ENCODE measurements around the gene SNX32. TPM values are rescaled to one million over a fixed set of nuclear protein-coding genes. Genes with fewer than 3 reads are reported as not detected.

SNX32 gene
- polyA plus RNA-seq: 0.78 TPM

DNA sequence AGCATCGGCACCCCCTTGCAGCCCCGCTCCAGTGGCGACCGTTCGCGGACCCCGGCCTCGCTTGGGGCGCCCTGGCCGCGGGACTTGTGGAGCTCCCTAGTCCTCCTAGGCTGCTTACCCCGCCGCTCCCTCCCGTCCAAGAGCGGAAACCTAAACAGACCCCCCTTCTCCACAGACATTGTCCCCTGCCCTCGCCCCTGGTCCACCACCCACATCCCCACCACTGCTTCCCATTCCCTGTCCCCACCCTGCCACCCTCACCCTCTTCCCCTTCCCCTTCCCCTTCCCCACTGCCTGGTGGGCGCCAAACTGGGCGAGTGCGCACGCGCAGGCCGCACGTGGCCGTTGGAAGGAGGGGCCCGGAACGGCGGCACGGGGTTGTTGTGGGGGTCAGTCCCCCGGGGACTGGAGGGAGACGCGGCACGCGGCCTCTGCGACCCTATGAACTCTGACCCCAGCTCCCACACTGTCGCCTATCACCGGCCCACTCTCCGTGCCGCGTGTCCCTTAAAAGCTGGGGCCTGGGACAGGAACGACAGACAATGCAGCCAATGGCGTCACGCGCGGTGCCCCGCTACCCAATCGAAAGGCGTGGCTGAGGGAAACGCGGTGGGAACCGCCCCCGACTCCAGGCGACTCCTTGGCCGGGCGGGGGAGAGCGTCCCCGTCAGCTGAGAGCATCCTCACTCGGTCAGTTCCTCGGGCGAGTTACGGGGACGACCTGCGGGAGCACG lies at the start of gene SNX32:
Gene SNX32, plus strand, starts transcription at position 667 of the 734 bp plus-strand sequence. CDS start 103 bp downstream, outside the sequence.
- Mint-ChIP-seq H3K27me3 (peaks cover 1% of the 10 kb centered on the region), H3K27ac (peak within 1 kb of the TSS in 2 of 3 donors; percentile 24 to 84), H3K36me3 (no peaks in the 10 kb centered on the region), H3K9me3 (no peaks in the 10 kb centered on the region), H3K4me1 (peaks cover 0 to 6% (median 6%) of the 10 kb centered on the region in 3 donors), H3K4me3 (peak within 1 kb of the TSS in 1 of 4 donors; percentile 63)

DNA sequence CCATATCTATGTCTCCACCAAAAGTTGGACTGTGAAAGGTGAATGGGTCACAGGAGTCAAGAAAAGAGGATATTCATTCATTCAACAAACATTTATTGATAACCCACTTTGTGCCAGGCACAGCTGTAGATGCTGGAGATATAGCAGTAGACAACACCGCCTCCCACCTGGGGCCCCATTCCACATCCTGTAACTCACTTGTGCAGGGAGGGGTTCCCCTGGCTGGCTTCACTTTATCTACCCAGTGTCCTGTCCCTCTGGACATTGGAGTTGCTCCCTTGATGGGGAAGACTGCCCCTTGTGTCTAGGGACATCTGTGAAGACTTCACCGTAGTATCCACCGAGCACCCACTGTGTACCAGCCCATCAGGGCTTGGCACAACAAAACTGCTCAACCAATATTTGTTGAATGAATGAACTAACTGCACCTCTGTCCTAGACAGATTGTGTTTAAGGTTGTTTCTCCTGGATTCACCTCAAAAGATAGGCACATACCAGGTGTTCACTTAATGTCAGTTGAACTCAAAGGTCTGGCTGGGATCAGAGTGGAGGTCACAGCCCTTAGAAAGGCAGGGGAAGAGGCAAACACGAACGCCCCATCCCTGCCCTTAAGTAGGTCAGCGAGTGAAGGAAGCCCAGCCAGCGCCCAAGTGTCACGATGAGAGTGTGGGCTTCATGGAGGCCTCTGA lies 48.3 kb upstream of the SNX32 start:
- Mint-ChIP-seq H3K4me1 (peaks cover 4 to 21% (median 15%) of the 10 kb centered on the region in 3 donors), H3K27me3 (peaks cover 16% of the 10 kb centered on the region), H3K27ac (peak overlapping the region in 1 of 3 donors; percentile 80), H3K9me3 (no peaks in the 10 kb centered on the region), H3K4me3 (peak overlapping the region; percentile 1 to 78 (median 69)), H3K36me3 (peaks cover 2% of the 10 kb centered on the region)

DNA sequence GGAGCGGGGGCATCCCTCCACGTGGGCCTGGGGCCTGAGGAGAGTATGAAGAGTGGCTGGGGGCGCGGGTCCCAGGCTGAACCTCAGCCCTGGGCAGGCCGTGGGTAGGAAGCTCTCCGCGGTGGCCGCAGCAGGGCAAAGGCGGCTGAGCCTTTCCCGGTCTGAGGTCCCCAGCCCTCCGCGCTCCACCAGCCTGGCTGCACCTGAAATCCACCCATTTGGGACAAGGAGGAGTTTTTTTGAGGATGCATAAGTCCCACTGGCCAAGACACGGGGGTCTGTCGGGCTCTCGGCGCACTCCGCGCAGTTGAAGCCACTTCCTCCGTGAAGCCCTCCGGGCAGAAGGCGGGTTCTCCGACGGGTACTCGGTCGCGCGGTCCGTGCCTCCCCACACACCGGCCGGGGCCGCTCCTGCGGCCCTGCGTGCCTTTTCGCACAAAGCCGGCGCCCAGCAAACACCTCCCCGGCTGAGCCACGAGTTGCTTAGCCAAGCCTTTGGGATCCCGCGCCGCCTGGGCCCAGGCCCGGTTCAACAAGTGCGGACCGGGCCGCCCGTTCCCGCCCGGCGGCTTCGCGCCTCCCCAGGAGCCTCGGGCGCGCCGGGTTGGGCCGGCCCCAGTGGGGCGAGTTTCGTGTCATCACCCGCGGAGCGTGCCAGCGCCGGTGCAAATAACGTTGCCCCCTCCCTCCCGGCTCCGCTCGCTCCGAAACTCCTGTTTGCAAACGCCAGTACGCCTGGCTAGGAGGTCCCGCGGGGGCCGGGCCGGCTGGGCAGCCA lies 47.6 kb upstream of the SNX32 start:
- Mint-ChIP-seq H3K36me3 (peaks cover 2% of the 10 kb centered on the region), H3K27ac (peak overlapping the region in 1 of 3 donors; percentile 80), H3K4me1 (peaks cover 9 to 21% (median 20%) of the 10 kb centered on the region in 3 donors), H3K27me3 (peaks cover 23% of the 10 kb centered on the region), H3K4me3 (peak overlapping the region in 3 of 4 donors; percentile 17 to 78 (median 64)), H3K9me3 (no peaks in the 10 kb centered on the region)

DNA sequence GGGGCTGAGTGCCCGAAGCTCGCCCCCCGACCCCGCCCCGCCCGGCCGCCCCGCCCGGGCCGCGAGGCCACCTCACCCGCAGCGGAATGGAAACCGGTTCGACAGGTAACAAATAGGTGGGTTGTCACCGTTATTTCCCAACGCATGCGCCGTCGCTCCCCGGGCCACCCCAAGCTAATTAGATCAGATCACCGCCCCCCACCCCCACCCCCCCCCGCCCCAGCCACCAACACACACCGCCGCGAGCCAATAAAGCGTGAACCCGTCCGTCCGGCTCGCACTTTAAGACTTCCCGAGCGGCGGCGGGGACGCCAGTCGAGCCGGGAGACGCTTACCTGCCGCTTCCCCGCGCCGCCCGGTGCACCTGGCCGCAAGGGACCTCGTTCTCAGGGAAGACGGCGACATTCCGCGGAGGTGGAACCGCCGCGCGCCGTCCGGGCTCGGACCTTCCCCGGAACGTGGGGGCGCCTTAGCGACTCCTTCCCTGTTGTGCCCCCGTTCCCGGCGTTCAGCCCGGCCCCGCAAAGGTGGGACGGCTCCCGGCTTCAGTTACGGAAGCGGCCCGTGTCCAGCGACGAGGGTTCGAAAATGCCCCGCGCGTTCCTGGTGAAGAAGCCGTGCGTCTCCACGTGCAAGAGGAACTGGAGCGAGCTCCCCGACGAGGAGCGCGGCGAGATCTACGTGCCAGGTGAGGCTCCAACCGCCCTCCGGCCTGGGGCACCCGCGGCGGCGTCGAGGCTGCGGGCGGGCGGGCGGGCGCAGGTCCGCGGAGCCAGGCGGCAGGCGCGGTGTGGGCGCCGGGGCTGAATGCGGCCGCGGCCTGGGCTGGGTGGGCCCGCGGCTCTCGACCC lies 46.8 kb upstream of the SNX32 start, which contains the start of gene OVOL1:
Gene OVOL1, plus strand, starts transcription at position 278 of the 851 bp plus-strand sequence. Its CDS starts 311 bp downstream, at position 589.
- Mint-ChIP-seq H3K36me3 (peaks cover 2% of the 10 kb centered on the region), H3K4me1 (peaks cover 16 to 24% (median 21%) of the 10 kb centered on the region in 3 donors), H3K27ac (peak within 1 kb of the TSS in 2 of 3 donors; percentile 71 to 80), H3K4me3 (peak within 1 kb of the TSS; percentile 75 to 97 (median 80)), H3K27me3 (peaks cover 24% of the 10 kb centered on the region), H3K9me3 (no peaks in the 10 kb centered on the region)

DNA sequence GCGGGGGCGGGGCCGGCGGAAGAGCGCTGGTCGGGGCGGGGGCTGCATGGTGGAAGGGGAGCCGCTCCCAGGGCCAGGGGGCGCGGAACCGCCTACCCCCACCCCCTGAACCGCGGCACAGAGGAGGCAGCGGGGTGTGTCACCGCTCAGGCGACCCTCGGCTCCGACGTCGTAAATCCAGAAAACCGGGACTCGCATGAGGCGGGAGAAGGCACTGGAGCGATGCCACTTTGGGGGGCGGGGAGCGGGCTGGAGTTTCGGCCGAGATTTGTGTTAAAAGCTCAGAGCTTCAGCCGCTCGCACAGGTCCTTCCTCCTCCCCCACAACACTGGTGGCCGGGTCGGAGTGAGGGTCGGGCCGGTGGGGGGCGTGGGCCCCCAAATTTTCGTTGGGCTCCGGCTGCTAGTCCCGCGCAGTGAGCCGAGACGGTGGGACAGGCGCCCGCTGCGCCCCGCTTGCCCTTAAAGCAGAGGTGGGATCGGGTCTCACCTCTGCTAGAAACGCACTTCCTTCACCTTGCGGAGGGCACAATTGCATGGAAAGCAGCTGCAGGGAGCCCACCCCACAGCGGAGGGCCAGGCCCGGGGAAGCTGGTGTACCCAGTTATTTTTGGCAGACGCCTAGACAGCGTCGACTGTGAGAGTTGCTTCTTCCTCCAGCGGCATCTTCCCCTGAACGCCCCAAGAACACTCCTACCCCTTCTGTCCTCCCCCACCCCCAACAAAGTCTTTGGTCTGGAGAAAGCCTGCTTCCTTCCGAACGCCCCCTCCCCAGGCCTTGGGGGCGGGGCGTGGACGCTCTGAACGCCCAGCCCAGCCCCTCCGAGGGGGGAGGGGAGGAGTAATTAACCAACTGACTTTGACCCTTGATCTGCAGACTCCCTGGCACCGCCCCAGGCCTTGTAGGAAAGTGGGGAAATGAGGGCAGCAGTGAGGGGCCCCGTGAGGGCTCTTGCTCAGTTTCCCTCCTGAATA lies 45.8 kb upstream of the SNX32 start:
- Mint-ChIP-seq H3K4me3 (peak overlapping the region; percentile 49 to 94 (median 86)), H3K27ac (peak overlapping the region in 2 of 3 donors; percentile 9 to 92), H3K36me3 (peaks cover 2% of the 10 kb centered on the region), H3K4me1 (peaks cover 18 to 24% (median 20%) of the 10 kb centered on the region in 3 donors), H3K9me3 (no peaks in the 10 kb centered on the region), H3K27me3 (peaks cover 27% of the 10 kb centered on the region)

DNA sequence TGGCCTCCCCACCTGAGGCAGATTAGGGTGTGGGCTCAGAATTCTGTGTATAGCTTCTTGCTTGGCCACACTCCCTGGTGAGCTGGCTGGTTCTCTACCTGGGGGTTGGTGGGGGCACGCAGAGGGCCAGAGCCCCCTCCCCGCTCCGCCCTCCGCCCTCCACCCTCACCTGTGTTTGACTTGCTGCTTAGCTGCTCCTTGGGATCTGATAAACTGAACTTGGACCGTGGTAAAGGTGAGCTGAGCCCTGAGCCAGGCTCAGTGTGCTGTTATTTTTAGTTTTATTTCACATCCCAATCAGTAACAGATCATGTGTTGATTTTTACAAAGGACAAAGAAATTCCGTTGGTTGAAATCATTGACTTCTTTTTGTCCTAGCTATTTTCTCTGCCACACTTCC lies 44.9 kb upstream of the SNX32 start:
- H3K27me3 Mint-ChIP-seq: peaks cover 27% of the 10 kb centered on the region
- H3K9me3 Mint-ChIP-seq: no peaks in the 10 kb centered on the region
- H3K4me3 Mint-ChIP-seq: peak overlapping the region in 2 of 4 donors; percentile 17 to 94

DNA sequence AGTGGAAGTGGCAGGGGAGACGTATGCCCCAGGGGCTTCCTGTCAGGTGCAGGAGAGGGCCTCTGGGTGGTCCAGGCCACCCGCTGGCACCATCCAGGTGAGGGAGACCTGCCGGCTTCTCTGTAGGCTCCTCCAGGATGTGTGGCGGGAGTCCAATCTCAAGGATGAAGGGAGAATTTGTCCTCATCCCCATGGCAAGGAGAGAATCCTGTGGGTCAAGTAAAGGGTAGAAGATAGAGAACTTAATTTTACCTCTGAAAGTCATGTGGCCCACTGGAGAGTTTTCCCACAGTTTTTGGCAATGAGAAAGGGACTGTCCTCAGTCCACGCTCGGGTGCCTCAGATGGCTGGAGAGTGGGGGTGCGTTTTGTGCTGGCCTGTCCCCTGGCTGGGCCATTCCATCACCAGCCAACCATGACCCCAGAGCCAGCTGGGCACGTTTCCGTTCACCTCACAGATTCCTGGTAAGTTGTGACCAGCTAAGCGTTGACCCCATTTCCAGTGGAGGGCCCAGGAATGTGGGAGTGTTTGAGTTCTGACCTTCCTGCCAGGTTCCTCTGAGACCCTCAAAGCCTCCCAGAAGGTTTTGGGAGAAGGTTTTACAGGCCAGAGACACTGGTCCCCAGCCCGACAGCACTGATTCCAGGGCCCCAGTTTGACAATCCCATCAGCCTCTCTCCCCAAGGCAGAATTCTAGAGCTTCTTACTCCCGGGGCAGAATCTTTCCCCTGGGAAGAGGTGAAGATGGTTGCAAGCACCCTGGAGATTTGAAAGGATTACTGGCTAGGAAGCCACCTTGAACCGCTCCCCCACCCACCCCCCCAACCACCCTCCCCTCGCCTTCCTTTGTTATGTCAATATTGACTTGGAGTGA lies 44.3 kb upstream of the SNX32 start:
- Mint-ChIP-seq H3K27me3 (peaks cover 27% of the 10 kb centered on the region), H3K4me3 (peak overlapping the region in 2 of 4 donors; percentile 17 to 94), H3K27ac (no peak overlapping the region), H3K9me3 (no peaks in the 10 kb centered on the region), H3K4me1 (peaks cover 14 to 21% (median 20%) of the 10 kb centered on the region in 3 donors), H3K36me3 (peaks cover 2% of the 10 kb centered on the region)

More for the DNA sequence above, 44.9 kb upstream of the SNX32 start:
- peaks cover 2% of the 10 kb centered on the region for H3K36me3 Mint-ChIP-seq
- H3K4me1 Mint-ChIP-seq: peaks cover 14 to 21% (median 20%) of the 10 kb centered on the region in 3 donors
- H3K27ac Mint-ChIP-seq: peak overlapping the region in 1 of 3 donors; percentile 9

DNA sequence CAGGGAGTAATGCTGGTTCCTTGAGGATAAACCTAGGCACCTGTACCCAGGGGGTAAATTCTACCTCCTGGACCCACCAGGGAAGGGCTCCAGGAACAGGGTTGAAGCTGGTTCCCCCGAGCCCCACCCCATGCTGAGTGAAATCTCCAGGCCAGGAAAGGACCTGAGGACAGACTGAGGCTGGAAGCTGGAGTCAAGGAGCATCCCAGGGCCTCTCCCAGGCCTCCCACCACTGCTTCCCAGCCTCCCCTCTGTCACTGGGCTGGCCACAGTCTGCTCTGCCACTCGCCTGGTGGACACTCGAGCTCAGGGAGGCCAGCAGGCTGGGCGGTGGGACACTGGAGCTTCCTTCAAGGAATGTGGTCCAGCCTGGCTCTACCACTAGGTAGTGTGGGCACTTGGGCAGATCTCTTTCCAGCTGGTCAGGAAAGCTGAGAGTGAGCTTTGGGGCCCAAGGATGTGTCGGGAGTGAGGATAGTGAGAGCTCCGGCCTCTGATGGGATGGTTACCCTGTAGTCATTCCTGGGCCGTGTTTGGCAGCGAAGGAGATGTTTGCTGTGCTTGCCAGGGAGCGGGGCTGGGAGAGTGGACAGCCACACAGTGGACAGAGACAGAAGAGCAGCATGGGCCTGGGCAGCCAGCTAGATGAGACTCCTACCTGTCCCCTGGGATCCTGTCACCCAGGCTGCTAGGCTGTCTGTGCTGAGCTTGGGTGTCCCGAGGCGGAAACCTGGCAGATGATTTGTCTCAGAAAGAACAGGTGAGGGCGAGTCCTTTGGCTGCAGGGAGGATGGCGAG lies 43.5 kb upstream of the SNX32 start:
- Mint-ChIP-seq H3K36me3 (peaks cover 2% of the 10 kb centered on the region), H3K9me3 (no peaks in the 10 kb centered on the region), H3K27ac (no peak overlapping the region), H3K27me3 (peaks cover 27% of the 10 kb centered on the region), H3K4me3 (peak overlapping the region in 1 of 4 donors; percentile 41), H3K4me1 (peaks cover 10 to 21% (median 20%) of the 10 kb centered on the region in 3 donors)

DNA sequence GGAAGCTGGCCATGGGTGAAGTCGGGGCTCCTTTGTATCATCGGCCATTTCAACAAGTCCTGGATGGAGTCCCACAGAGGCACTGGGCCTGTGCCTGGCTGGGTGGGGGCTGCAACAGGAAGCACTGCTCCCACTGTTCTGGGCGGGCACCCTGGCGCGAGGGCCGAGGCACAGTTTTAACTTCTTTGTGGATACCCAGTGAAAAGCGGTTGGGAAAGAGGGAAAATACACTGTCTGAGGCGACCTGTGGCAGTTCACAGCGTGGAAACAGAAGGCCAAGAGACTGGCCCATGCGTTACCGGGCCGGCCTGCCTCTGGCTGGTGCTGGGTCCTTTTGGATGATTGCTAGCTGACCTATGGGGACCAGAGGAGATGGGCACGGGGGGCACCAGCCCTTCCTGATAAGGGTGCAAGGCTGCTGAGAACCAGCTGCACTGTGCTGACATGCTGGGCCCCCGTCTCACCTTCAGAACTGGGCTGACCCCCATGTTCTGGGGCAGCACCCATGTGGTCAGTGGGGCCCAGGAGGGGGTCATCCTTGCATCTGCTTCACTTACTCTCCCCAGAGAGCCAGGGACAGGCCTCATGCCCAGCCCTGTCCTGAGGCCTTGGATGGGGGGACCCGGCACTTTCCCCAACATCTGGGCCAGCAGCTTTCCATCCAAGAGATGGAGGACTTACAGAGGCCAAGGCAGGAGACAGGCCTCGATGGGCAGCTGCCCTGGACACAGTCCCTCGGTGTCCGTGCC lies 42.7 kb upstream of the SNX32 start:
- peaks cover 28% of the 10 kb centered on the region for H3K27me3 Mint-ChIP-seq
- H3K9me3 Mint-ChIP-seq: no peaks in the 10 kb centered on the region
- H3K36me3 Mint-ChIP-seq: peaks cover 2% of the 10 kb centered on the region
- peaks cover 5 to 20% (median 19%) of the 10 kb centered on the region in 3 donors for H3K4me1 Mint-ChIP-seq
- no peak overlapping the region for H3K4me3 Mint-ChIP-seq
- peak overlapping the region in 1 of 3 donors; percentile 49 for H3K27ac Mint-ChIP-seq

DNA sequence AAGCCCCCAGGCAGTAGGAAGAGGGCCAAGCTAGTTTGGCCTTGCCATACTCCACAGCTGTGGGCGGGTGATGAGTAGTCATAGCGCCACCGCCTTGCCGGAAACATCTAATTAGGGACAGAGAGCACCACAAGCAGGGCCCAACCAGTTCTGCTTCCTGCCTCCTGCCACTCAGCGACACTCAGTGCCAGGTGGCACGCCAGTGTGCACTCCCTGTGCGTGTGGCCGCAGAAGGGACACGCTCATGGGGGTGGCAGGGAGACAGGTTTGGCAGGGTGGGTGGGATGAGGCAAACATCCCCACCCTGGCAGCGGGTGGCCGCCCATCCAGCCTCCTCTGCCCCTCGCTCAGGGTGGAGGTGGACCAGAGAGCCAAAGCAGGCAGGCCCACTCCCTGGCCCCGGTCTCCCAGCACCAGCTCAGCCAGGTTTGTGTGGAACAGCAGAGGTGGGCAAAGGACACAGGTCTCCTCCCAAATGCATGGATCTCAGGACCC lies 42.0 kb upstream of the SNX32 start:
- H3K27me3 Mint-ChIP-seq: peaks cover 29% of the 10 kb centered on the region
- H3K4me1 Mint-ChIP-seq: peaks cover 5 to 20% (median 19%) of the 10 kb centered on the region in 3 donors
- H3K9me3 Mint-ChIP-seq: no peaks in the 10 kb centered on the region
- H3K27ac Mint-ChIP-seq: peak overlapping the region in 2 of 3 donors; percentile 23 to 49
- no peak overlapping the region for H3K4me3 Mint-ChIP-seq
- peaks cover 4% of the 10 kb centered on the region for H3K36me3 Mint-ChIP-seq

DNA sequence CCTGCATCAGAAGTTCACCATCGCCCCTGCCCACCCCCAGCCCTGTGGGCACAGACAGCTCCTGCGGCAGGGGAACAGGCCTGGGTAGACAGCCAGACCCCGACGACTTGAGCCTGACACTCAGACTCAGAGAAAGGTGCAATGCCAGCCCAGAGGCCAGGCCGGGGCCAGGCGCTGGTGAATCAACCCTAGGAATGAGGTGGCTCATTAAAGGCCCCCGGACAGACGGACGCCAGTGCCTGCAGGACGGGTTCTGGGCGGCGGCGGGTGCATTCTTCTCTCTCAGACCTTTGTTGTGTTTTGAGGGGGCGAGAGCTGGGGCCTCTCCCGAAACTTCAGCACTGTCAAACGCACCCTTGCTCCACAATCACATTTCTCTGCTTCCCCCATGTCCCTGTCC lies 41.3 kb upstream of the SNX32 start:
- Mint-ChIP-seq H3K27ac (peak overlapping the region in 1 of 3 donors; percentile 58), H3K4me1 (peaks cover 5 to 20% (median 17%) of the 10 kb centered on the region in 3 donors), H3K9me3 (no peaks in the 10 kb centered on the region), H3K27me3 (peaks cover 31% of the 10 kb centered on the region), H3K36me3 (peaks cover 4% of the 10 kb centered on the region), H3K4me3 (peak overlapping the region in 2 of 4 donors; percentile 30 to 83)
